Measurements from ENCODE around the gene SLC25A19.

- no peak for TF ChIP-seq POLR2A (IDR thresholded peaks at IDR 0.05; ENCODE audit: low read depth, low read length)
- TF ChIP-seq TAF1 (IDR thresholded peaks at IDR 0.05; ENCODE audit: low read depth, low read length), result no peak
- TF ChIP-seq POLR2AphosphoS5 (IDR thresholded peaks at IDR 0.05; ENCODE audit: low read depth, low read length), result no peak
- no peak for TF ChIP-seq POU2F2 (IDR thresholded peaks at IDR 0.05; ENCODE audit: low read depth, low read length)
- no peak for TF ChIP-seq SPI1 (IDR thresholded peaks at IDR 0.05; ENCODE audit: low read depth, low read length)
- no peak for TF ChIP-seq PAX5 (IDR thresholded peaks at IDR 0.05; ENCODE audit: insufficient read depth, low read length, severe bottlenecking)
Measured at GRCh38 chr17:75242461-75243042, 46.7 kb downstream of the SLC25A19 start.

Data from GM12891 (cell line).